GM12891 (cell line): ENCODE measurements around the gene CRIP2.
A peak's percentile ranks its signal among the peaks of the same experiment; 100 is the strongest.

ENCODE experiments used
- DNase-seq: peaks from one replicate; pipeline ENCODE4 v3.0.0; 2011; ENCODE audit warnings: low spot score; ENCODE audit not compliant: insufficient read length
- FAIRE-seq: peaks from 2 replicates; lab custom pipeline; 2011; peaks lifted over from hg19 to GRCh38; lab: Jason Lieb, UNC
- PAX5 ChIP-seq: IDR thresholded peaks from 2 replicates; pipeline ENCODE4 v1.6.1; 2011; ENCODE audit warnings: low read length, moderate library complexity, mild to moderate bottlenecking; ENCODE audit not compliant: insufficient read depth, severe bottlenecking
- POLR2A ChIP-seq: IDR thresholded peaks from 2 replicates; pipeline ENCODE4 v1.6.1; 2011; ENCODE audit warnings: low read depth, low read length, control low read depth
- POLR2AphosphoS5 ChIP-seq: IDR thresholded peaks from 2 replicates; pipeline ENCODE4 v1.6.1; 2011; ENCODE audit warnings: low read depth, low read length, control low read depth
- POU2F2 ChIP-seq: IDR thresholded peaks from 2 replicates; pipeline ENCODE4 v1.6.1; 2011; ENCODE audit warnings: low read depth, mild to moderate bottlenecking, control low read depth, low read length, moderate library complexity
- SPI1 ChIP-seq: IDR thresholded peaks from 2 replicates; pipeline ENCODE4 v1.6.1; 2011; ENCODE audit warnings: low read depth, low read length, control low read depth
- TAF1 ChIP-seq: IDR thresholded peaks from 2 replicates; pipeline ENCODE4 v1.6.1; 2011; ENCODE audit warnings: low read depth, low read length, control low read depth

Gene CRIP2

DNA sequence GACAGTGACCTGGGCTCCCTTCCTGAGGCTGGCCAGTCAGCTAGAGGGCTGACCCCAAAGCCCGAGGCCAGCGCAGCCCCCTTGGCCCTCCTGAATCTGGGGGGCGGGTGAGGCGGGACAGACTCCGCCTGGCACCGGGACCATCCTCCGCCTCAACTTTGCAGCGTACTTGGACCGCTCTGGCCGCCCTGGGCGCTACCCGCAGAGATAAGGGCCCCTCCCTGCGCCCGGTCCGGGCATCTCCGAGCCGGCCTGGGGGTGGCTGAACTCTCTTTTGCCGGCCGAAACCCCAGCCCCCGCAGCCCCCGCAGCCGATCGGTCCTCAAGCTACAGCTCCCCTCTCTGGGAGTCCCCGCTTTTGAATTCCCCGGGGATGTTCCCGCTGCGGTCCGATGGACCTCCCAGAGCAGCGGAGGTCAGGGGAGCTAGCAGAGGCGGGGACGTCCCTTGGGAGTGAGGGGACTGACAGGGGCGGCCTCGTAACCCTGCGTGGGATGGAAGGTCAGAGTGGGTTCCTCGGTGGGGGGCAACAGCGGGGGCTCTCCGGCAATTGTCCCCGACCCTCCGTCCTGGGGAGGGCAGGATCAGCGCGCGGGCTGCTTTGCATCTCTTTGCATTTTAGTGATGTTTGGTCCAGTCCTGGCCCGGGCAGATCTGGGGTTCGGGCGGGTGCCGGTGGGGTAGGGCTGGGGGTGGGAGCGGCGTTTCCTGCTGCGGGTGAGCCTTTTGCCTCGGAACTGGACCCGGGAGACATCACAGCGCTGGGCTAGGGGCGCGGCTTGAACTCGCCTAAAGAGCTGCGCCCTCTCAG lies 11.7 kb downstream of the CRIP2 start, which contains the start of gene CRIP1:
Gene CRIP1 (plus strand): TSS at position 724 of the 811 bp plus-strand sequence. CDS start 374 bp downstream, outside the sequence.
- FAIRE-seq (peak; percentile 69), DNase-seq (no peak)

DNA sequence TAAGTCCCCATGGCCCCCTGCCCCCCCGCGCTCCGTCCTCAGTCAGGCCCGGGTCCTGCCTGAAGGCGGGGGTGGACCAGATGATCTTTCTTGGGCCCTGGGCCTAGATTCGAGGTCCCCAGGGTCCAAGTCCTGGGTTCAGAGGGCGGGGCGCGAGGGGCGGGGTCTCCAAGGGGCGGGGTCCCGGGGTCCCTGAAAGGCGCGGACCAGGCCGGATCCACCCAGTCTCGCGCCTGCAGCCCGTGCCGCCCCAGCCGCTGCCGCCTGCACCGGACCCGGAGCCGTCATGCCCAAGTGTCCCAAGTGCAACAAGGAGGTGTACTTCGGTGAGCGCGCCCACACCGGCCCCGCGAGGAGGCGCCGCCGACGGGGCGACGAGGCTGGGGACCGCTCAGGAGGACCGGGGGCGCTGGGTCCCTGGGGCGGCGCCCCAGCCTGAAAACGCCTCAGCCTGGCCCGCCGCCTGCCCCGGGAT lies 12.4 kb downstream of the CRIP2 start:
- DNase-seq (no peak), FAIRE-seq (no peak)
- TF ChIP-seq PAX5 (no peak), POLR2AphosphoS5 (no peak)

More for the DNA sequence above, 11.7 kb downstream of the CRIP2 start, which contains the start of gene CRIP1:
- TF ChIP-seq SPI1 (no peak), POLR2A (no peak), POLR2AphosphoS5 (no peak), TAF1 (no peak), POU2F2 (no peak), PAX5 (no peak)

DNA sequence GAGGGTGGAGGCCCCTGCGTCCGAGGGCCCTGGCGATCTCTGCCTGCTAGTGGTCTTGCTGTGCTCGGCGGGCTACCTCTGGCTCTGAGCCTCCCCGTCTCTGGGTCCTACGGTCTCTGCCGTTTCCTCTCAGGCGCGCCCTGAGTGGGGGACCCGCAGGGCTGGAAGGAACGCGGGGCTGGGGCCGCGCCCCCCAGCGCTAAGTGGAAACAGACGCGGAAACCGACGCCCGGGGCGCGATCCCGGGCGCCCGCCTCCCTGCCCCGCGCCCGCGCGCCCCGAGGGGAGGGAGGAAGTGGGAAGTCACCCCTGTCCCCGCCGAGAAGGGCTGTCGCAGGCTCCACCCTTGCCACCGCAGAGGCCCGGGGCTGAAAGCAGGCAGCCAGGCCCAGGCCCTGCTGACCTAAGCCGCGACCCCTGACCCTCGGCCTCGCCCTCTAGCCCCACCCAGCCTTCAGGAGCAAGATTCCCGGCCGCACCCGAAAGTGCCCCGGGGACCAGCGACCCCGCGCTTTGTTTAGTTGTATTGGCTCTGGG lies 12.9 kb downstream of the CRIP2 start:
- TF ChIP-seq TAF1 (no peak), SPI1 (peak; percentile 82), POLR2AphosphoS5 (no peak)
- no peak for DNase-seq
- FAIRE-seq: no peak

DNA sequence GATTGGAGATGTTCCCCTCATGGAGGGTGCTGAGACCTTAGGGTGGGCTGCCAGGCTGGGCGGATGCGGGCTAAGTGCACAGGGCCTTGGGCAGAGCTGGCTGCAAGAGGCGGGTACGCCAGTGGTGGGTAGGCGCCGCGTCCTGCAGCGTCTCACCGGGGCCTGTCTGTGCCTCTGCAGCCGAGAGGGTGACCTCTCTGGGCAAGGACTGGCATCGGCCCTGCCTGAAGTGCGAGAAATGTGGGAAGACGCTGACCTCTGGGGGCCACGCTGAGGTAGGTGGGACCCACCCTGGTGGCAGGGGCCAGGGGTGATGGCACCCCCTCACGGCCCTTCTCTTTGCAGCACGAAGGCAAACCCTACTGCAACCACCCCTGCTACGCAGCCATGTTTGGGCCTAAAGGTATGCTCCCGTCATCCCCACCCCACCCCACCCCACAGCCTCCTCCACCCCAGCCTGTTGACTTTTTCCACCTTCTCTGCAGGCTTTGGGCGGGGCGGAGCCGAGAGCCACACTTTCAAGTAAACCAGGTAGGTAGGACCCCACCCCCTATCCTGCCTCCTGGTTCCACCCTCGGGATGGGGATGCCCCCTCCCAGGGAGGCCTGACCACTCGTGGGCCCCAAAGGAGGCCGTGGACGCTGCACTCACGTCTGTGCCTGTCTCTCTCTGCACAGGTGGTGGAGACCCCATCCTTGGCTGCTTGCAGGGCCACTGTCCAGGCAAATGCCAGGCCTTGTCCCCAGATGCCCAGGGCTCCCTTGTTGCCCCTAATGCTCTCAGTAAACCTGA lies 13.6 kb downstream of the CRIP2 start:
- FAIRE-seq: peak; percentile 66
- no peak for DNase-seq
- TF ChIP-seq PAX5 (no peak), POLR2AphosphoS5 (no peak), SPI1 (no peak), TAF1 (no peak), POU2F2 (no peak), POLR2A (no peak)

DNA sequence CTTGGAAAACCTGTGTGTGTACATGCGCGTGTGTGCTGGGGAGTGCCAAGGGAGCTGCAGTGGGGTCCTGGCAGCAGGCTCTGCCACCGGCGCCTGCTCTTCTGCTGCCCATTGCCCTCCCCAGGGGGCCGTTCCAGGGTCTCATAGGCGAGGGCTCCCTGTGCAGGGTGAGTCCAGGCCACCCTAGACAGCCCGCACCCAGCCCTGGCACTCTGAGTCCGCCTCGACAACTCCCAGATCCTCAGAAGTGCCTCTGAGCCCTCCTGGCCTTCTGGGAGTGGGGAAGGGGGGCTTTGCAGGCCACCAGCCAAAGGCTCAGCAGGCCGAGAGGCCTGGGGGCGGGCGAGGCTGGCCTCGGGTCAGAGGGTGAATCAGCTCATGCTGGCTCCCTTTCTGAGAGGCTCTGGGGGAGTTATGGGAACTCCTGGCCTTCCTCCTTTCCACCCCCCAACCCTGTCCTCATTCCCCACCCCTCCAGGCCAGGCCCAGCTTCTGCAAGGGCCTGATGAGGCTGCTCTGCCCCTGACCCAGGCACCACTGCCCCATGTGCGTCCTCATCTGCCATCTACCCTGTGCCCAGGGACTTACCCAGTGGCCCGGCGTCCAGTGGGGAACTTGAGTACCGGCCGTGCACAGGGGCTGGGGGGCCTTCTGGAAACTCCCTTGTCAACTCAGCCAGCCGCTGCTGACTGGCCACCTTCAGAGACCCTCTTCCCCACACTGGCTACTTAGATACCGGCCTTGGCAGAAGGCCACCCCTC lies 14.3 kb downstream of the CRIP2 start:
- no peak for FAIRE-seq

DNA sequence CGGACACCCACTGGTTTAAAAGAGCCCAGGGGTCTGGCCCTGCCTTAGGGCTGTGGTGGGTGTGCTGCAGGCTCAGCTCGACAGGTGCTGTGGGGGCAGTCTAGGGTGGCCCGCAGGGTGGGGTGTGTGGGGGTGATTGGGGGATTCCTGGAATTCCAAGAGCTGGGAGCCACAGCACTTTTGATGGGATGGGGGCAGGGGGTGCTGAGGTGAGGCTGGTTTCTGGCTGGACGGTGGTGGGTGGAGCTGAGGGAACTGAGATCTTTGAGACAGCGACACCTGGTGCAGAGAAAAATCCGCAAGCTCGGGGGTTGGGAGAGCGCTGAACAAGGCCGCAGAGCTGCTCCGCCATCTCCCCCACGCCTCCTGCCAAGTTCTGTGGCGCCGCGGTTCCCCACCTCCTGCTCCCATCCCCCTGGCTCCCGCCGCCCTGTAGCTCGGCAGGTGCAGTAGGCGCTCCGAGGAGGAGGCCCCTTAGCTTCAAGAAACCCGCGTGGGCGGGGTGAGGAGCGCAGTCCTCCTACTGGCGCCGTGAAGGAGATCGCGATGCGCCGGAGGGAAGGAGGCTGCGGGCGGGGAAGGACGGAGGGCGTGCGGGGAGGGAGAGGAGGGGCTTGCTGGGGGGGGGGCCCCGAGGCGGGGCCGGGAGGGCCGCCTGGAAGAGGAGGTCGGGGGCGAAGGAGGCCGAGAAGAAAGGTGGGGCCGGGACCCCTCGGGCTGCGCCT lies 15.1 kb downstream of the CRIP2 start:
- FAIRE-seq (peak; percentile 98), DNase-seq (peak; percentile 85)
- TF ChIP-seq SPI1 (peak; percentile 43), POLR2AphosphoS5 (no peak), POU2F2 (no peak)

More for the DNA sequence above, 14.3 kb downstream of the CRIP2 start:
- no peak for DNase-seq
- no peak for TF ChIP-seq POU2F2
- no peak for TF ChIP-seq PAX5
- no peak for TF ChIP-seq SPI1
- no peak for TF ChIP-seq POLR2AphosphoS5
- TF ChIP-seq POLR2A: no peak
- no peak for TF ChIP-seq TAF1

DNA sequence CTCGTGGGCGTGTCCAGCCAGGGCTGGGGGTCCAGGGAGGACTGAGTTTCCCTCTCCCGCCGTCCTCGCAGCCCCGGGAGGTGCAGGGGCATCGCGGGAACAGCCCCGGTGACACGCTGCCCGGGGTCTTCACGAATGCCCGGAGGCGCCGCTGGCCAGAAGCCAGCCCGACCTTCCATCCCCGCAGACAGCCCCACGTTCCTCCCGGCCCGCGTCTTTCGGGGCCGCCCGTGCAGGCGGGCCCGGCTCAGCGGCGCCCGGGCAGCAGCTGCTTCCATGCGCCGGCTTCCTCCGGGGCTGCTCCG lies 15.6 kb downstream of the CRIP2 start:
- DNase-seq (no peak), FAIRE-seq (no peak)
- no peak for TF ChIP-seq SPI1
- TF ChIP-seq POLR2A: no peak
- no peak for TF ChIP-seq POU2F2
- TF ChIP-seq POLR2AphosphoS5: no peak
- TF ChIP-seq TAF1: no peak
- TF ChIP-seq PAX5: no peak

DNA sequence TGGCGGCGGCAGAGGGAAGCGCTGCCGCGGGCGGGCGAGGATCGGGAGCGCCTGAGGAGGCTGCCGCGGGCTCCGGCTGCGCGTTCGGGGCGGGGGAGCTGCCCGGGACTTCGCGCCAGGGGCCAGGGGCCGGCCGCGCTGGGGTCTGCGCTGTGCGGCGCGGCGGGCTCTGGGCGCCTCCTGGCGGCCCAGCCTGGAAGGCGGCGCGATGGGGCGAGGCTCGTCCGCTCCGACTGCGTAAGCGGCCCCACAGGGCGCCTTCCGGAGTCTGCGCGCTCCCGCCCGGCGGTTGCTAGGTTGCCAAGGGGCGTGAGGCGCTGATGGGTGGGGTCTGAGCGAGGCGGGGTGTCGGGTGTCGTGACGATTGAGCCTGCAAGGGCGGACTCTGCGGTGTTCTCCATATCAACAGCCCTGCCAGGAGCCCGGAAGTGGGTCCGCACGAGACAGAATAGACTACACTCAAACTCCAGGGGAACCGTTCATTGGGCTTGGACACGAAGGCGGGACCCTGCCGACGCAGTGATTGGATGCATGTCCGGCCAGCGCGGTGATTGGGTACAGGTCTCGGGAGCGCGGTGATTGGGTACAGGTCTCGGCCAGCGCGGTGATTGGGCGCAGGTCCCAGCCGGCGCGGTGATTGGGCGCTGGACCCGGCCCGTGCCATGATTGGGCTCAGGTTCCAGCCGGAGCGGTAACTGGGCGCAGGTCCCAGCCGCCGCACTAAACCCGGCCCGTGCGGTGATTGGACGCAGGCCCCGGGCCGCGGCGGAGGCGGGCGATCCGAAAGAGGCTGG lies 16.1 kb downstream of the CRIP2 start, which contains the start of gene TEDC1:
Gene TEDC1 (plus strand): TSS at position 675 of the 794 bp plus-strand sequence. CDS start 130 bp downstream, outside the sequence.
- TF ChIP-seq SPI1 (no peak), TAF1 (0 out of 2 replicates have a peak, but pooled peaks have one; percentile 53)
- peak; percentile 97 for DNase-seq
- FAIRE-seq: peak; percentile 100
